GM12878 (cell line): ENCODE results near the gene CTDP1. TPM values are rescaled to one million over a fixed set of nuclear protein-coding genes. Genes with fewer than 3 reads are reported as not detected.

Experiments
- ATAC-seq: fragments of 200-7000 bp; cut with Tn5 transposase; 3 replicates; pipeline ENCODE4 v1.9.1; 2020; ENCODE audit warnings: mild to moderate bottlenecking, moderate library complexity
- BruUV-seq: library from RNA; stranded (reverse); fragments of 400-500 nt; replicated peaks from 2 replicates; lab custom pipeline; 2021; lab: Mats Ljungman, UMichigan
- CTCF ChIA-PET: fragments of 300-600 bp; sonication (Branson Sonifier 250); formaldehyde crosslinking; extraction: SDS; loops from one replicate; lab custom pipeline; 2021; ENCODE audit warnings: inconsistent platforms; lab: Yijun Ruan, JAX
- POLR2A ChIA-PET: fragments of 350-600 bp; formaldehyde crosslinking; extraction: SDS; loops from one replicate; lab custom pipeline; 2021; ENCODE audit warnings: inconsistent platforms; lab: Charles Lee
- RAD21 ChIA-PET: fragments of 300-600 bp; sonication (Branson Sonifier 250); formaldehyde crosslinking; loops from one replicate; lab custom pipeline; 2023; ENCODE audit warnings: antibody characterized with exemption; ENCODE audit not compliant: unreplicated experiment; lab: Charles Lee
- SMC1A ChIA-PET: fragments of 300-600 bp; sonication (Branson Sonifier 250); formaldehyde crosslinking; loops from one replicate; lab custom pipeline; 2023; ENCODE audit not compliant: unreplicated experiment, uncharacterized antibody; lab: Charles Lee
- DNase-seq: peaks from one replicate; pipeline ENCODE4 v3.0.0-alpha.2; 2011; ENCODE audit warnings: low read depth, low spot score
- FAIRE-seq: peaks from 3 replicates; lab custom pipeline; 2011; peaks lifted over from hg19 to GRCh38; lab: Jason Lieb, UNC
- H2AFZ ChIP-seq: 2 replicates; pipeline ENCODE4 v1.6.0; 2011; ENCODE audit warnings: low read depth, low read length, control low read depth; ENCODE audit not compliant: control insufficient read depth
- H3K27ac ChIP-seq: 2 replicates; pipeline ENCODE4 v1.5.1; 2011; ENCODE audit warnings: control low read depth; ENCODE audit not compliant: control insufficient read depth, insufficient read depth
- H3K27me3 ChIP-seq, 2 experiments: replicated peaks in 1 of 2; 2 replicates each; pipeline versions ENCODE4 v1.6.0 to v1.6.1; 2011; ENCODE audit warnings: low read length in 1 of 2; ENCODE audit not compliant: control insufficient read depth in 2 of 2, insufficient read depth in 2 of 2
- H3K36me3 ChIP-seq, 2 experiments: 2 replicates each; pipeline ENCODE4 v1.5.1; 2011; ENCODE audit warnings: low read length in 1 of 2; ENCODE audit not compliant: control insufficient read depth in 2 of 2, insufficient read depth in 2 of 2
- H3K4me1 ChIP-seq: 2 replicates; pipeline ENCODE4 v1.6.1; 2011; ENCODE audit warnings: mild to moderate bottlenecking, low read length, moderate library complexity, mixed read lengths; ENCODE audit not compliant: control insufficient read depth, insufficient read depth
- H3K4me2 ChIP-seq: 2 replicates; pipeline ENCODE4 v1.6.0; 2011; ENCODE audit warnings: control low read depth; ENCODE audit not compliant: control insufficient read depth, insufficient read depth
- H3K4me3 ChIP-seq: fragments of 200-600 bp; sonication (generic); 2 replicates; pipeline ENCODE4 v1.5.1; 2016
- H3K79me2 ChIP-seq: 2 replicates; pipeline ENCODE4 v1.6.0; 2011; ENCODE audit warnings: low read length; ENCODE audit not compliant: control insufficient read depth, insufficient read depth
- H3K9ac ChIP-seq: 2 replicates; pipeline ENCODE4 v1.8.0; 2011; ENCODE audit warnings: low read length, control low read depth, mixed read lengths; ENCODE audit not compliant: control insufficient read depth, insufficient read depth
- H3K9me3 ChIP-seq: replicated peaks from 3 replicates; pipeline ENCODE4 v1.5.1; 2011; ENCODE audit warnings: mild to moderate bottlenecking, low read length; ENCODE audit not compliant: control insufficient read depth, insufficient read depth
- H4K20me1 ChIP-seq: 2 replicates; pipeline ENCODE4 v1.6.0; 2011; ENCODE audit not compliant: control insufficient read depth, insufficient read depth
- IKZF1 ChIP-seq: fragments of 450-650 bp; conservative IDR thresholded peaks from 2 replicates; pipeline ENCODE4 v1.6.1; 2017; ENCODE audit warnings: antibody characterized with exemption, mild to moderate bottlenecking
- MEF2B ChIP-seq: fragments of 450-650 bp; IDR thresholded peaks from 2 replicates; pipeline ENCODE4 v1.6.1; 2018; ENCODE audit warnings: mild to moderate bottlenecking, moderate library complexity; ENCODE audit not compliant: partially characterized antibody, poor library complexity, severe bottlenecking
- RAD51 ChIP-seq: fragments of 450-650 bp; IDR thresholded peaks from 2 replicates; pipeline ENCODE4 v1.6.1; 2016; ENCODE audit warnings: moderate library complexity, mild to moderate bottlenecking, inconsistent platforms
- STAT3 ChIP-seq: IDR thresholded peaks from 2 replicates; pipeline ENCODE4 v1.6.1; 2011; ENCODE audit warnings: low read depth, low read length, improper control_type of control experiment
- SUZ12 ChIP-seq: fragments of 200-600 bp; sonication (generic); IDR thresholded peaks from one replicate; pipeline ENCODE4 v1.6.1; 2018; ENCODE audit warnings: antibody characterized with exemption, mild to moderate bottlenecking; ENCODE audit not compliant: unreplicated experiment
- TBL1XR1 ChIP-seq: IDR thresholded peaks from 2 replicates; pipeline ENCODE4 v1.6.1; 2012; ENCODE audit warnings: low read depth, low read length, improper control_type of control experiment
- YBX1 ChIP-seq: fragments of 450-650 bp; IDR thresholded peaks from 2 replicates; pipeline ENCODE4 v1.6.1; 2016; ENCODE audit warnings: antibody characterized with exemption
- ZZZ3 ChIP-seq: IDR thresholded peaks from 2 replicates; pipeline ENCODE4 v1.6.1; 2011; ENCODE audit warnings: low read depth; ENCODE audit not compliant: control insufficient read depth, insufficient read length
- WGBS: methylation state at CpG from one replicate; pipeline ENCODE4 v1.1.6; 2016; ENCODE audit warnings: low lambda C conversion rate; ENCODE audit not compliant: insufficient replicate concordance, insufficient coverage; ENCODE audit errors: missing lambda C conversion rate; 5-methylcytosine and 5-hydroxymethylcytosine counted together
- in situ Hi-C: fragments of 300-500 bp; cut with MboI; formaldehyde crosslinking; loops from 9 replicates; pipeline ENCODE4 v1.14.3; 2018; ENCODE audit warnings: mixed read lengths
- intact Hi-C: fragments of 100-400 bp; cut with micrococcal nuclease; formaldehyde crosslinking; loops from one replicate; pipeline ENCODE4 v1.14.2; 2022; ENCODE audit not compliant: unreplicated experiment
- polyA plus RNA-seq, 11 experiments: library from polyadenylated mRNA; depleted of rRNA in 4 of 11; unstranded in 6 of 11; stranded (reverse) in 5 of 11; fragments of >200 nt; fragmentation: Nextera tagmentation in 4 of 11; fragmentation: Illumina TruSeq in 1 of 11; extraction: Ambion mirVana in 4 of 11; extraction: Trizol in 1 of 11; gene quantifications; 1 replicate in 1 of 11; 2 replicates in 10 of 11; pipeline versions ENCODE4 v1.2.1 to v1.2.3, GENCODE V29; 2011 to 2016; ENCODE audit warnings: inconsistent platforms in 2 of 11, missing spikeins in 2 of 11, low read depth in 1 of 11
- total RNA-seq, 4 experiments: library from RNA; depleted of rRNA in 3 of 4; stranded (reverse); fragments of >200 nt in 3 of 4; fragmentation: Illumina TruSeq in 1 of 4; extraction: Trizol in 1 of 4; gene quantifications; 2 replicates each; pipeline versions ENCODE4 v1.2.1 to v1.2.3, GENCODE V29; 2013 to 2021
- TF ChIP-seq, protein P1 (sequence below): fragments of 450-650 bp; IDR thresholded peaks from 2 replicates; pipeline ENCODE4 v1.6.1; 2016; ENCODE audit warnings: mild to moderate bottlenecking

CTDP1 gene
- total and polyA plus RNA-seq, 10 of the 15 experiments (the other 5 are each of a cell fraction or from before 2014, with no cell fraction given): 0.32 to 31.3 (median 8.8) TPM

DNA sequence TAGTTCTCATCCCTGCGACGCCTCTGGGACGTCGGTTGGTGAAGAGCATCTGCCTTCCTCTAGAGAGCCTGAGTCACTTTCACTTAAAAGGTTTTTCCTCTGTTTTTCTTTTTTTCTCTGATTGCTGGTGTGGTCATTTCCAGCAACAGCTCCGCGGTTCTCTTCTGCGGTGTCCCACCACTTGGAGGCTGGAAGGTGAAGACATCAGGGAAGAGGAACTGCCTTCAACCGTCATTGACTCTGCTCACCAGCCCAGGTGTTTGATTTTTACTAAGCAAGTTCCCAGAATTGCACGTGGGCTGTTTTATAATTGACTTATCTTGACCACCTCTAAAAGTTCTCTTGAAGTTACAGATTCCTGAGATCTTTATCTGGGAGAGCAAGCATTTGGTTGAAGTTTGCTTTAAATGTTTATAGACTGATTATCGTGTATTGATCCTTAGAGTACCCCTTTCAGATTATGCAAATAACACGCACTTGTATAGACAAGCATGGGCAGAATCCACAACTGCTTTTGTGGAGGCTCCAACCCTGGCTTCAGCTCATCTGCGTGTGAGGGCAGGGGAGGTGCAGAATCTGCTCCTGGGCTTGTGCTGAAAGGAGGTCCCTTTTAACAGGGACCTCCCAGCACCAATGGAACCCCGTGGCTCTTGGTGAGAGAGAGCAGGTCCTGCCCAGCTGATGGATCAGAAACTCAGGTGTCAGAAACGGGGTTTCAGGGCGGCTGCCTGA lies 3.5 kb downstream of the CTDP1 start (continued):
- TF ChIP-seq IKZF1 (peak; percentile 46; the same call in 1 of the 2 replicates), TBL1XR1 (no peak), YBX1 (no peak), RAD51 (no peak)

DNA sequence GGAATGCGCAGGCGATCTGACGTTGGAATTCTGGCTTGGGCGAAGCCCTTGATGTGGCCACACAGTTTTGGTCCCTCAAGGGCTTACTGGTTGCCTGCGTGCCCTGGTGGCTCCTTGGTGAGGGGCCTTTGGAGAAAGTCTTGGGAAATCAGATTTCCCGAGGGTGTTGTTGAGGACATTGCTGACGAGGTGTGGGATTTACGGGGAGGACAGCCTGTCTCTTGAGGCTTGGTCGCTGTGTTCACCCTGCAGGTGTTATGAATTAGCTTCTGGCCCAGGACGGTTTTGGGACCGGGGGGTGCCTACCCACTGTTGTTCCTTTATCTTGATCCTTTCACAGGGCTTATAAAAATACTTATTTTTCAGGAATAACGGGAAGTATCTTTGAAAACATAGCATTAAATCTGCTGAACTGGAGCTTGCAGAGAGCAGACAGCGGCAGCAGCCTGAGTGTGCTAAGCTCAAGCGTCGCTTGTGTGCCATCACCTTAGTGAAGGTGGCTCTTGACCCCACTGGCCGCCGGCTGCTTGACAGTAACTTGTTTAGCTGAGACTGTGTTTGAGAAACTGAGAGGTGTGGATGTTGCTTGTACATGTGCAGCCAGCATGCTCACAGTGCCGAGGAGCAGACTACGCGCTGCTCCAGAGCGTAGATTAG lies 4.2 kb downstream of the CTDP1 start:
- Histone ChIP-seq H3K27me3 (no peaks in the 10 kb centered on the region), H3K27ac (peak overlapping the region; percentile 41), H4K20me1 (peaks cover 2% of the 10 kb centered on the region; the same call in 1 of the 2 replicates), H3K36me3 (no peaks in the 10 kb centered on the region; a peak in 1 of 4 replicates), H2AFZ (no peak overlapping the region), H3K9ac (no peak overlapping the region), H3K79me2 (peaks cover 62% of the 10 kb centered on the region), H3K4me1 (peaks cover 23% of the 10 kb centered on the region), H3K9me3 (no peaks in the 10 kb centered on the region), H3K4me3 (peak overlapping the region; percentile 39; the same call in 1 of the 2 replicates), H3K4me2 (peak overlapping the region; percentile 95)
- RAD21 ChIA-PET: interaction anchor here (0.9 kb wide), 1 partner anchor 26 kb away, joined by 3 read pairs; no protein-coding TSS in a partner anchor
- DNase-seq: no peak
- ATAC-seq: no peak
- 88% methylated on average over 21 of the region's 21 CpGs for WGBS
- no TSS peak for BruUV-seq
- no peak for TF ChIP-seq ZZZ3
- no peak for TF ChIP-seq STAT3
- TF ChIP-seq MEF2B: no peak
- TF ChIP-seq, protein P1, sequence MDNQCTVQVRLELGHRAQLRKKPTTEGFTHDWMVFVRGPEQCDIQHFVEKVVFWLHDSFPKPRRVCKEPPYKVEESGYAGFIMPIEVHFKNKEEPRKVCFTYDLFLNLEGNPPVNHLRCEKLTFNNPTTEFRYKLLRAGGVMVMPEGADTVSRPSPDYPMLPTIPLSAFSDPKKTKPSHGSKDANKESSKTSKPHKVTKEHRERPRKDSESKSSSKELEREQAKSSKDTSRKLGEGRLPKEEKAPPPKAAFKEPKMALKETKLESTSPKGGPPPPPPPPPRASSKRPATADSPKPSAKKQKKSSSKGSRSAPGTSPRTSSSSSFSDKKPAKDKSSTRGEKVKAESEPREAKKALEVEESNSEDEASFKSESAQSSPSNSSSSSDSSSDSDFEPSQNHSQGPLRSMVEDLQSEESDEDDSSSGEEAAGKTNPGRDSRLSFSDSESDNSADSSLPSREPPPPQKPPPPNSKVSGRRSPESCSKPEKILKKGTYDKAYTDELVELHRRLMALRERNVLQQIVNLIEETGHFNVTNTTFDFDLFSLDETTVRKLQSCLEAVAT: 0 out of 2 replicates have a peak, but pooled peaks have one; percentile 23
- TF ChIP-seq SUZ12: no peak
- CTCF ChIA-PET: no interaction called here
- intact Hi-C loops: loop anchor here (5.0 to 10.0 kb wide), 2 partner anchors 304 to 461 kb away; partner anchors contain the start of gene TXNL4A
- in situ Hi-C loops: loop anchor here (5.0 kb wide), 2 partner anchors 274 to 354 kb away; no protein-coding TSS in a partner anchor
- FAIRE-seq: no peak
- POLR2A ChIA-PET: no interaction called here
- SMC1A ChIA-PET: interaction anchor here (1.0 to 1.1 kb wide), 2 partner anchors 24 to 25 kb away, joined by 3 read pairs; no protein-coding TSS in a partner anchor
